GM19463 (cell line): ENCODE results near the gene PPP2R2B.

Experiments
- ATAC-seq: cut with Tn5 transposase; IDR thresholded peaks from one replicate; pipeline ENCODE4 v1.9.1; 2021; ENCODE audit warnings: mild to moderate bottlenecking, moderate library complexity; ENCODE audit not compliant: unreplicated experiment

The PPP2R2B gene

GRCh38 chr5:146878476-146879172, at the start of gene PPP2R2B:
TSS of gene PPP2R2B (minus strand) at chr5:146878757.
- ATAC-seq, result no peak

- no peak for ATAC-seq
Measured at GRCh38 chr5:146924132-146924531, 45.6 kb upstream of the PPP2R2B start.

GRCh38 chr5:146921225-146921624, 42.7 kb upstream of the PPP2R2B start:
- ATAC-seq, result no peak

- ATAC-seq, result no peak
Measured at GRCh38 chr5:146920351-146920881, 41.9 kb upstream of the PPP2R2B start.

GRCh38 chr5:146919304-146919703, 40.7 kb upstream of the PPP2R2B start:
- no peak for ATAC-seq

- no peak for ATAC-seq
Measured at GRCh38 chr5:146917931-146918330, 39.4 kb upstream of the PPP2R2B start.

GRCh38 chr5:146912874-146913273, 34.3 kb upstream of the PPP2R2B start:
- ATAC-seq, result no peak

GRCh38 chr5:146910239-146910638, 31.7 kb upstream of the PPP2R2B start:
- no peak for ATAC-seq

GRCh38 chr5:146909255-146910068, 30.9 kb upstream of the PPP2R2B start:
- no peak for ATAC-seq

GRCh38 chr5:146906803-146907202, 28.2 kb upstream of the PPP2R2B start:
- no peak for ATAC-seq

- no peak for ATAC-seq
Measured at GRCh38 chr5:146904890-146905289, 26.3 kb upstream of the PPP2R2B start.

GRCh38 chr5:146903789-146904188, 25.2 kb upstream of the PPP2R2B start:
- ATAC-seq, result no peak

- ATAC-seq, result no peak
Measured at GRCh38 chr5:146902471-146902870, 23.9 kb upstream of the PPP2R2B start.

- no peak for ATAC-seq
Measured at GRCh38 chr5:146897061-146897460, 18.5 kb upstream of the PPP2R2B start.

- ATAC-seq, result no peak
Measured at GRCh38 chr5:146894753-146895521, 16.4 kb upstream of the PPP2R2B start.

- ATAC-seq, result no peak
Measured at GRCh38 chr5:146893991-146894390, 15.4 kb upstream of the PPP2R2B start.

GRCh38 chr5:146892231-146892630, 13.7 kb upstream of the PPP2R2B start:
- ATAC-seq, result no peak

- no peak for ATAC-seq
Measured at GRCh38 chr5:146891511-146891910, 13.0 kb upstream of the PPP2R2B start.

- ATAC-seq, result no peak
Measured at GRCh38 chr5:146890731-146891440, 12.3 kb upstream of the PPP2R2B start.

GRCh38 chr5:146890066-146890465, 11.5 kb upstream of the PPP2R2B start:
- ATAC-seq, result no peak

GRCh38 chr5:146889169-146889568, 10.6 kb upstream of the PPP2R2B start:
- ATAC-seq, result no peak
